Lower leg skin (tissue), 3 donors: Measurements from ENCODE around the gene NAA60.

ENCODE experiments used
- POLR2A ChIP-seq, 2 donors: fragments of 450-650 bp; IDR thresholded peaks; one replicate each; pipeline ENCODE4 v1.6.1; 2016 to 2017; ENCODE audit warnings: antibody characterized with exemption in 2 of 2, mild to moderate bottlenecking in 1 of 2, moderate library complexity in 1 of 2
- TF ChIP-seq, protein P1 (sequence below), 3 donors: fragments of 450-650 bp; IDR thresholded peaks; one replicate each; pipeline ENCODE4 v1.5.1; 2016; ENCODE audit warnings: antibody characterized with exemption in 3 of 3, mild to moderate bottlenecking in 3 of 3, moderate library complexity in 2 of 3

DNA sequence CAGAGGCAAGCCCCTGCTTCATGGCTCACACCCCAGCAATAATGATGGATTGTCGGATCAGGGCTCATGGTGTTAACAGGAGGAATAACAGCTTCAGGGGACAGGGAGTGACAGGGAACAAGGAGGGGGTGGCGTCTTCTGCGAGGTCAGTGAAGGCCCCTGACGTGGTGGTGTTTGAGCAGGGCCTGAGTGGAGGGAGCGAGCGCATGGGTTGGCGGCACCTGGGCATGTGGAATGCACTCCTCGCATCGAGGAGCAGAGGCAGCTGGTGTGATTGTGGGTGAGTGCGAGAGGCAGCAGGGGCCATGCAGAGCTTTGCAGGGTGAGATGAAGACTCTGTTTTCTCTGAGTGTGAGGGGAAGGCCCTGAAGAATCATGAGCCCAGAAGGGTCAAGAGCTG is 90.6 kb downstream of the NAA60 start:
- TF ChIP-seq, protein P1, sequence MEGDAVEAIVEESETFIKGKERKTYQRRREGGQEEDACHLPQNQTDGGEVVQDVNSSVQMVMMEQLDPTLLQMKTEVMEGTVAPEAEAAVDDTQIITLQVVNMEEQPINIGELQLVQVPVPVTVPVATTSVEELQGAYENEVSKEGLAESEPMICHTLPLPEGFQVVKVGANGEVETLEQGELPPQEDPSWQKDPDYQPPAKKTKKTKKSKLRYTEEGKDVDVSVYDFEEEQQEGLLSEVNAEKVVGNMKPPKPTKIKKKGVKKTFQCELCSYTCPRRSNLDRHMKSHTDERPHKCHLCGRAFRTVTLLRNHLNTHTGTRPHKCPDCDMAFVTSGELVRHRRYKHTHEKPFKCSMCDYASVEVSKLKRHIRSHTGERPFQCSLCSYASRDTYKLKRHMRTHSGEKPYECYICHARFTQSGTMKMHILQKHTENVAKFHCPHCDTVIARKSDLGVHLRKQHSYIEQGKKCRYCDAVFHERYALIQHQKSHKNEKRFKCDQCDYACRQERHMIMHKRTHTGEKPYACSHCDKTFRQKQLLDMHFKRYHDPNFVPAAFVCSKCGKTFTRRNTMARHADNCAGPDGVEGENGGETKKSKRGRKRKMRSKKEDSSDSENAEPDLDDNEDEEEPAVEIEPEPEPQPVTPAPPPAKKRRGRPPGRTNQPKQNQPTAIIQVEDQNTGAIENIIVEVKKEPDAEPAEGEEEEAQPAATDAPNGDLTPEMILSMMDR (IDR thresholded peaks at IDR 0.05), result no peak
- TF ChIP-seq POLR2A (IDR thresholded peaks at IDR 0.05), result no peak
